ENCODE data around the gene CBLB.

Gene CBLB

GRCh38 chr3:105888621-105889579 is 20.1 kb upstream of the CBLB start:
- H3K27me3 ChIP-seq (ENCODE audit: insufficient read depth, poor library complexity, severe bottlenecking), result no peaks in the 10 kb centered on the region

DNA sequence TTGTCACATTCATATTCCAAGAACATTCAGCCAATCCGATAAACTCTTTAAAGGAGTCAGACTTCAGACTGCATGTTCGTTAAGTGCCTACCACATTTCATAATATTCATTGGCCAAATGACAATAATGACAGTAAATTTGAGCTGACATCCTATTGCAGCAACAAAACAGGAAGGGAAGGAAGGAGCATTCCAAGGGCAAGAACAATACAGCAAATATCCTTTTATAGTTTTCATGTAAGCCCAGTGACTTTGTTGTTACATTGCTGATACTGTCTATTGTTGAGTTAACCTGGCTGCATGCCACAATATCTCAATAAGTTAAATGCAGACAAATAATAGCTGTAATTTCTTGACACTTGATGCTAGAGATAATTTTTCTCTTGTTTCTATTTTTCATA is 16.4 kb upstream of the CBLB start:
- H3K4me1 ChIP-seq (ENCODE audit: insufficient read depth, poor library complexity, severe bottlenecking), result peaks cover 6% of the 10 kb centered on the region
- DNase-seq (ENCODE audit: low spot score) (no peak), ATAC-seq (ENCODE audit: low read depth) (no peak)
- H3K4me3 ChIP-seq (ENCODE audit: severe bottlenecking), result no peak overlapping the region
- TF ChIP-seq, protein P1, sequence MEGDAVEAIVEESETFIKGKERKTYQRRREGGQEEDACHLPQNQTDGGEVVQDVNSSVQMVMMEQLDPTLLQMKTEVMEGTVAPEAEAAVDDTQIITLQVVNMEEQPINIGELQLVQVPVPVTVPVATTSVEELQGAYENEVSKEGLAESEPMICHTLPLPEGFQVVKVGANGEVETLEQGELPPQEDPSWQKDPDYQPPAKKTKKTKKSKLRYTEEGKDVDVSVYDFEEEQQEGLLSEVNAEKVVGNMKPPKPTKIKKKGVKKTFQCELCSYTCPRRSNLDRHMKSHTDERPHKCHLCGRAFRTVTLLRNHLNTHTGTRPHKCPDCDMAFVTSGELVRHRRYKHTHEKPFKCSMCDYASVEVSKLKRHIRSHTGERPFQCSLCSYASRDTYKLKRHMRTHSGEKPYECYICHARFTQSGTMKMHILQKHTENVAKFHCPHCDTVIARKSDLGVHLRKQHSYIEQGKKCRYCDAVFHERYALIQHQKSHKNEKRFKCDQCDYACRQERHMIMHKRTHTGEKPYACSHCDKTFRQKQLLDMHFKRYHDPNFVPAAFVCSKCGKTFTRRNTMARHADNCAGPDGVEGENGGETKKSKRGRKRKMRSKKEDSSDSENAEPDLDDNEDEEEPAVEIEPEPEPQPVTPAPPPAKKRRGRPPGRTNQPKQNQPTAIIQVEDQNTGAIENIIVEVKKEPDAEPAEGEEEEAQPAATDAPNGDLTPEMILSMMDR (IDR thresholded peaks at IDR 0.05; ENCODE audit: poor library complexity, severe bottlenecking), result no peak
- H3K27me3 ChIP-seq (ENCODE audit: insufficient read depth, poor library complexity, severe bottlenecking), result no peaks in the 10 kb centered on the region
- H3K36me3 ChIP-seq (ENCODE audit: low read depth), result no peaks in the 10 kb centered on the region
- H3K27ac ChIP-seq (ENCODE audit: poor library complexity, severe bottlenecking), result no peak overlapping the region
- no peaks in the 10 kb centered on the region for H3K9me3 ChIP-seq (ENCODE audit: severe bottlenecking)

More at GRCh38 chr3:105888621-105889579, 20.1 kb upstream of the CBLB start:
- Histone ChIP-seq H3K9me3 (ENCODE audit: severe bottlenecking) (no peaks in the 10 kb centered on the region), H3K4me3 (ENCODE audit: severe bottlenecking) (no peak overlapping the region), H3K36me3 (ENCODE audit: low read depth) (no peaks in the 10 kb centered on the region), H3K27ac (ENCODE audit: poor library complexity, severe bottlenecking) (no peak overlapping the region), H3K4me1 (ENCODE audit: insufficient read depth, poor library complexity, severe bottlenecking) (no peaks in the 10 kb centered on the region)
- TF ChIP-seq, protein P1 (IDR thresholded peaks at IDR 0.05; ENCODE audit: poor library complexity, severe bottlenecking), result no peak
- ATAC-seq (ENCODE audit: low read depth), result no peak
- DNase-seq (ENCODE audit: low spot score), result no peak

- Histone ChIP-seq H3K36me3 (ENCODE audit: low read depth) (no peaks in the 10 kb centered on the region), H3K27me3 (ENCODE audit: insufficient read depth, poor library complexity, severe bottlenecking) (no peaks in the 10 kb centered on the region), H3K27ac (ENCODE audit: poor library complexity, severe bottlenecking) (no peak overlapping the region), H3K4me1 (ENCODE audit: insufficient read depth, poor library complexity, severe bottlenecking) (peaks cover 6% of the 10 kb centered on the region), H3K4me3 (ENCODE audit: severe bottlenecking) (no peak overlapping the region), H3K9me3 (ENCODE audit: severe bottlenecking) (no peaks in the 10 kb centered on the region)
- no peak for DNase-seq (ENCODE audit: low spot score)
- no peak for ATAC-seq (ENCODE audit: low read depth)
- TF ChIP-seq, protein P1 (IDR thresholded peaks at IDR 0.05; ENCODE audit: poor library complexity, severe bottlenecking), result no peak
Measured at GRCh38 chr3:105883798-105884377, 15.1 kb upstream of the CBLB start.

- Histone ChIP-seq H3K4me3 (ENCODE audit: severe bottlenecking) (no peak overlapping the region), H3K36me3 (ENCODE audit: low read depth) (no peaks in the 10 kb centered on the region), H3K9me3 (ENCODE audit: severe bottlenecking) (no peaks in the 10 kb centered on the region), H3K27ac (ENCODE audit: poor library complexity, severe bottlenecking) (no peak overlapping the region), H3K27me3 (ENCODE audit: insufficient read depth, poor library complexity, severe bottlenecking) (no peaks in the 10 kb centered on the region), H3K4me1 (ENCODE audit: insufficient read depth, poor library complexity, severe bottlenecking) (peaks cover 6% of the 10 kb centered on the region)
- no peak for DNase-seq (ENCODE audit: low spot score)
- no peak for ATAC-seq (ENCODE audit: low read depth)
- TF ChIP-seq, protein P1 (IDR thresholded peaks at IDR 0.05; ENCODE audit: poor library complexity, severe bottlenecking), result no peak
Measured at GRCh38 chr3:105880681-105881290, 12.0 kb upstream of the CBLB start.

All from RWPE2 (cell line).